NOMO-1 treated with DMSO at 0.1 percent for 48 hours (cell line): Measurements from ENCODE around the gene CFDP1.
"Not testable (repeated sequence)": the region's sequence is repeated elsewhere in the genome, so short reads cannot be mapped to it uniquely, and the experiment has no call there.

Experiments
- DNase-seq: peaks from one replicate; lab custom pipeline; 2025; ENCODE audit not compliant: unreplicated experiment; lab: John Stamatoyannopoulos, UW

CFDP1 gene

GRCh38 chr16:75432828-75433731 lies at the start of gene CFDP1:
Gene CFDP1, minus strand, starts transcription at chr16:75433503. Its CDS starts 151 bp downstream, at chr16:75433352.
- peak; percentile 95 for DNase-seq

- no peak for DNase-seq
These were observed 49.3 kb upstream of the CFDP1 start for GRCh38 chr16:75482434-75483205.

- DNase-seq: no peak
These were observed 48.2 kb upstream of the CFDP1 start for GRCh38 chr16:75481475-75481874.

GRCh38 chr16:75479421-75479990 lies 46.2 kb upstream of the CFDP1 start:
- DNase-seq: no peak

GRCh38 chr16:75478480-75479345 lies 45.4 kb upstream of the CFDP1 start:
- DNase-seq: no peak

GRCh38 chr16:75477680-75478473 lies 44.6 kb upstream of the CFDP1 start:
- DNase-seq: peak; percentile 62

GRCh38 chr16:75476817-75477216 lies 43.5 kb upstream of the CFDP1 start:
- DNase-seq: no peak

- DNase-seq: no peak
These were observed 42.1 kb upstream of the CFDP1 start for GRCh38 chr16:75475420-75475847.

- DNase-seq: no peak
These were observed 39.9 kb upstream of the CFDP1 start for GRCh38 chr16:75472908-75473877.

GRCh38 chr16:75471723-75472633 lies 38.7 kb upstream of the CFDP1 start:
- peak; percentile 41 for DNase-seq

- DNase-seq: no peak
These were observed 33.5 kb upstream of the CFDP1 start for GRCh38 chr16:75466760-75467159.

GRCh38 chr16:75464122-75464918 lies 31.0 kb upstream of the CFDP1 start, which contains the start of gene TMEM170A:
Gene TMEM170A, minus strand, starts transcription at chr16:75464689. Its CDS starts 89 bp downstream, at chr16:75464600.
- peak; percentile 98 for DNase-seq

GRCh38 chr16:75463389-75464121 lies 30.3 kb upstream of the CFDP1 start:
- DNase-seq: not testable (repeated sequence)

GRCh38 chr16:75462806-75463205 lies 29.5 kb upstream of the CFDP1 start:
- peak; percentile 22 for DNase-seq

GRCh38 chr16:75461575-75461974 lies 28.3 kb upstream of the CFDP1 start:
- DNase-seq: no peak

- DNase-seq: no peak
These were observed 27.1 kb upstream of the CFDP1 start for GRCh38 chr16:75460446-75460845.
